ENCODE data around the gene DHTKD1.
"Not testable (repeated sequence)": the region's sequence is repeated elsewhere in the genome, so short reads cannot be mapped to it uniquely, and the experiment has no call there.

The DHTKD1 gene

DNA sequence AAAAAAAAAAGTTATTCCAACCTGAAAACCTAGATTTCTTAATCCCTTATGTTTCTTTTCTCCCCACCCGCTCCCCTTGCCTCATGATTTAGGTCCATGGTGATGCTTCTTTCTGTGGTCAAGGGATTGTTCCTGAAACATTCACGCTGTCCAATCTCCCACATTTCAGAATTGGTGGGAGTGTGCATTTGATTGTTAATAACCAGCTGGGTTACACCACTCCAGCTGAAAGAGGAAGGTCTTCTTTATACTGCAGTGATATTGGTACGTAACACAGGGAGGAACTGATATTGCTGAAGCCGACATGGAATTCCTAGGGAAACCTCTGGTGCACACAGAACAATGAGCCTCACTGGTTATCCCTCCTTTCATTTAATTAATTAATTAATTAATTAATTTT, 22.7 kb downstream of the DHTKD1 start:
- DNase-seq (ENCODE audit: insufficient read length, low spot score): no peak
- FAIRE-seq: no peak
- TF ChIP-seq POLR2A (IDR thresholded peaks at IDR 0.05; ENCODE audit: low read depth, low read length): no peak

DNA sequence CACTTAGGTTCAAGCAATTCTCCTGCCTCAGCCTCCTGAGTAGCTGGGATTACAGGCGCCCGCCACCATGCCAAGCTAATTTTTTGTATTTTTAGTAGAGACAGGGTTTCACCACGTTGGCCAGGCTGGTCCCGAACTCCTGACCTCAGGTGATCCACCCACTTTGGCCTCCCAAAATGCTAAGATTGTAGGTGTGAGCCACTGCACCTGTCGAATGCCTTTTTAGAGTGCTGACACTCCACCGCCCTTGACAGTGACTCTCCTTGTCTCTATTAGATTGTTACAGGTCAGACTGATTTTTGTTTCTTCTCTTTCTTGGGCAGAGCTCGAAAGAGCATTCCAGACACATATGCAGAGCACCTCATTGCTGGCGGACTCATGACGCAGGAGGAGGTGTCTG, 28.6 kb downstream of the DHTKD1 start:
- DNase-seq (ENCODE audit: insufficient read length, low spot score); FAIRE-seq: not testable (repeated sequence)

DNA sequence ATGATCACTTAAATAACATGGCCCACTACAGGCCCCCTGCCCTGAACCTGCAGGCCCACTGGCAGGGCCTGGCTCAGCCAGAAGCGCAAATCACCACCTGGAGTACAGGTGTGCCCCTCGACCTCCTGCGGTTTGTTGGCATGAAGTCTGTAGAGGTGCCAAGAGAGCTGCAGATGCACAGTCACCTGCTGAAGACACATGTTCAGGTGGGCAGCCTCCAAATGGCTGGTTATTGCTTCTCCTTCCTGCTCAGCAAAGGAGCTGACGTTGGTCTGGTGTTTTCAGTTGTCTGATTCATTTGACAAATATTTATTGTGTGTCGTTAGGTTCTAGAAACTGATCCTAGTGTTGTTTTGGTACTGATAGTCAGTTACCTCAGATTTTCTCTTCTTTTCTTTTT, 29.0 kb downstream of the DHTKD1 start:
- DNase-seq (ENCODE audit: insufficient read length, low spot score): no peak
- FAIRE-seq: no peak

DNA sequence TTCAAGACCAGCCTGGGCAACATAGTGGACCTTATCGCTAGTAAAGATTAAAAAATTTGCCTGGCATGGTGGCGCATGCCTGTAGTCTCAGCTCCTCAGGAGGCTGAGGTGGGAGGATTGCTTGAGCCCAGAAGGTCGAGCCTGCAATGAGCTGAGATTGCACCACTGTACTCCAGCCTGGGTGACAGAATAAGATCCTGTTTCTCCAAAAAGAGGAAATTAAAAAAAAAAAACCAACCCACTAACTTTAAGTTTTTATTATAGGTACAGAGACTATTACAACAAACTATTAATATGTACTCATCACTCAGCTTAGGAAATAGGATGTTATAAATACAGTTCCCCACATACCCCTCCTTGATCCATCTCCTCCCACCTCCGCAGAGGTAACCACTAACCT, 30.2 kb downstream of the DHTKD1 start:
- FAIRE-seq: no peak
- DNase-seq (ENCODE audit: insufficient read length, low spot score): no peak
- no peak for TF ChIP-seq POLR2A (IDR thresholded peaks at IDR 0.05; ENCODE audit: low read depth, low read length)

More for the DNA sequence above, 29.0 kb downstream of the DHTKD1 start:
- TF ChIP-seq POLR2A (IDR thresholded peaks at IDR 0.05; ENCODE audit: low read depth, low read length): no peak

DNA sequence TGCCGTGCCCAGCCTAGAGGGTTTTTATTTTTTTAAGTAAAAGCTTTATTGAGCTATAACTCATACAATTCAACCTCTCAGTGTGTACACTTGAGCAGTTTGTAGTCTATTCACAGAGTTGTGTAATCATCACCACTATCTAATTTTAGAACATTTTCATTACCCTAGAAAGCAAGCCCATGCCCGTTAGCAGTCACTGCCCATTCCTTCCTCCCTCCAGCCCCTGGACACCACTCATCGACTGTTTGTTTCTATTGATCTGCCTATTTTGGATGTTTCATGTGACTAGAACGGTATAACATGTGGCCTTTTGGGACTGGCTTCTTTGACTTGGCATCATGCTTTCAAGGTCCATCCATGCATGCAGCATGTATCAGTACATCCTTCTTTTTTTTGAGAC, 35.0 kb downstream of the DHTKD1 start:
- DNase-seq (ENCODE audit: insufficient read length, low spot score): no peak
- no peak for TF ChIP-seq POLR2A (IDR thresholded peaks at IDR 0.05; ENCODE audit: low read depth, low read length)
- FAIRE-seq: no peak

DNA sequence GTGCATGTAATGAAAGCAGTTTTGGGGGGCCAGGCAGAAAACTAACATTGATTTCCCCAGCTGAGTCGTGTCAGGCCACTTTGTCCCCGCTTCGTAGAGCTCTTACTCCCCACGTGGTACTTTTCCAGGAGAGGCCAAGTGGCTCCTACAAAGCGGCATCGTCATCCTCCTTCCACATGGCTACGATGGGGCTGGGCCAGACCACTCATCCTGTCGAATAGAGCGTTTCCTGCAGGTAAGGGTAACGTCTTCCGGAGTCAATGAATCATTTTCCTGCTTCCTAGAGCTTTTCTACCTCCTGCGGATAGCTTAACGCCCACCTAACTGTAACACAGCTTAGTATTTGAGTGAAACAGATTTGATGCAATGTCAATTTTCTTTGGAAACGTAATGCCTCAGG, 39.0 kb downstream of the DHTKD1 start:
- no peak for DNase-seq (ENCODE audit: insufficient read length, low spot score)
- FAIRE-seq: no peak
- TF ChIP-seq POLR2A (IDR thresholded peaks at IDR 0.05; ENCODE audit: low read depth, low read length): no peak

DNA sequence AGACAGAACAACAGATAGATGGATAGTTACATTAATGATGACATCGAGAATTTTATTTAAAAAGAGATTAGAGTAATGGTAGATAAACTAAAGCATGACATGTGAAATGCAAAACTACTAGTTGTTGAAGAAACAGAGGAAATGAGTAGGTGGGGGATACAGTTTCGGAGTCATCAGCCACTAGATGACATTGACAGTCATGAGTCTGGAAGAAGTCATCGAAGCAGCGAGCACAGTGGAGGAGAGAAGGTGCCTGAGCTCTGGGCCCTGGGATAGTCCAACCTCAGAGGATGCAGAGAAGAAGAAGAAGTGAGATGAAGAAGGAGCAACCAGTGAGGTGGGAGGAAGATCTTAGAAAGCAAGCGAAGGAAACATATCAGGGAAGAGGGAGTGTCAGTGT, 40.5 kb downstream of the DHTKD1 start:
- no peak for TF ChIP-seq POLR2A (IDR thresholded peaks at IDR 0.05; ENCODE audit: low read depth, low read length)
- DNase-seq (ENCODE audit: insufficient read length, low spot score) (no peak), FAIRE-seq (no peak)

DNA sequence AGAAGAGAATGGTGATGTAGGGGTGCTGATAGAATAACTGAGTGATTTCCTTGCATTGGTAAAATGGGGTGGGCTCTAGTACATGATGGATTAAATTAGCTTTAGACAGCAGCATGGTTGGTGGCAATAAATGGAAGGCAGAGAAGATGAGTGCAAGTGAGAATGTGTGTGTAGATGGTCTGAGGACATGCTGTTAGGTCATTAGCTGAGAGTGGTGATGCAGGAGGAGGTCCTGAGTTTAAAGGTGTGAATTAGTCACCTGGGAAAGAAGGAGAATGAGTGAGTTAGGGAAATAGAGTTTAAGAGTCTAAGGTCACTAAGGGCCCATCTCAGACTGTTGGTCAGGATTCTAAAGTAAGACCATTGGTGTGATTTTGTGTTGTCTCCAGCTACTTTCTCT, 42.8 kb downstream of the DHTKD1 start:
- DNase-seq (ENCODE audit: insufficient read length, low spot score) (no peak), FAIRE-seq (no peak)
- no peak for TF ChIP-seq POLR2A (IDR thresholded peaks at IDR 0.05; ENCODE audit: low read depth, low read length)

DNA sequence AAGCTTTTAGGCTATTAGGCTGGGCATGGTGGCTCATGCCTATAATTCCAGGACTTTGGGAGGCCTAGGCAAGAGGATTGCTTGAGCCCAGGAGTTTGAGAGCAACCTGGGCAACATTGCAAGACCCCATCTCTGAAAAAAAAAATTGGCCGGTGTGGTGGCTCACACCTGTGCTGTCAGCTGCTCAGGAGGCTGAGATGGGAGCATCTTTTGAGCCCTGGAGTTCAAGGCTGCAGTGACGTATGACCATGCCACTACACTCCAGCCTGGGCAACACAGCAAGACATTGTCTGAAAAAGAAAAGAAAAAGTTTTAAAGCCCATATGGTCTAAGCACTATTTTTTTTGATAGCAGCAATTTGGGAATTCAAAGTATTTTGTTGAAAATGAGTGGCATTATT, 44.9 kb downstream of the DHTKD1 start:
- FAIRE-seq (no peak), DNase-seq (ENCODE audit: insufficient read length, low spot score) (no peak)
- no peak for TF ChIP-seq POLR2A (IDR thresholded peaks at IDR 0.05; ENCODE audit: low read depth, low read length)

DNA sequence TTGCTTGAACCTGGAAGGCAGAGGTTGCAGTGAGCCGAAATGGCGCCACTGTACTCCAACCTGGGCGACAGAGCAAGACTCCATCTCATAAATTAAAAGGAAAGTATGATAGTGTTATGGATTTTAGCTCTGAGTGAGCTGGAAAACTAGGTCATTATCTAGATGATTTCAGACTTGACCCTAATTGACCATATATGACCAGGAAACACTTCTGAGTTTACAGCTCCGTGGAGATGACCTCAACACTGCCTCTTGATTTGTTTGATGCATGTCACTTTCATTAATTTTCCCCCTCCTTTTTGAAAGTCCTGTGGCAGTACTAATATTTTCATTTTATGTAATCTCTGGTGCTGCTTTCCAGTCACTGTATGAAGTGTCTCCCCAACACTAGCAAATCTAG, 52.9 kb downstream of the DHTKD1 start:
- no peak for TF ChIP-seq POLR2A (IDR thresholded peaks at IDR 0.05; ENCODE audit: low read depth, low read length)
- DNase-seq (ENCODE audit: insufficient read length, low spot score): no peak
- no peak for FAIRE-seq

DNA sequence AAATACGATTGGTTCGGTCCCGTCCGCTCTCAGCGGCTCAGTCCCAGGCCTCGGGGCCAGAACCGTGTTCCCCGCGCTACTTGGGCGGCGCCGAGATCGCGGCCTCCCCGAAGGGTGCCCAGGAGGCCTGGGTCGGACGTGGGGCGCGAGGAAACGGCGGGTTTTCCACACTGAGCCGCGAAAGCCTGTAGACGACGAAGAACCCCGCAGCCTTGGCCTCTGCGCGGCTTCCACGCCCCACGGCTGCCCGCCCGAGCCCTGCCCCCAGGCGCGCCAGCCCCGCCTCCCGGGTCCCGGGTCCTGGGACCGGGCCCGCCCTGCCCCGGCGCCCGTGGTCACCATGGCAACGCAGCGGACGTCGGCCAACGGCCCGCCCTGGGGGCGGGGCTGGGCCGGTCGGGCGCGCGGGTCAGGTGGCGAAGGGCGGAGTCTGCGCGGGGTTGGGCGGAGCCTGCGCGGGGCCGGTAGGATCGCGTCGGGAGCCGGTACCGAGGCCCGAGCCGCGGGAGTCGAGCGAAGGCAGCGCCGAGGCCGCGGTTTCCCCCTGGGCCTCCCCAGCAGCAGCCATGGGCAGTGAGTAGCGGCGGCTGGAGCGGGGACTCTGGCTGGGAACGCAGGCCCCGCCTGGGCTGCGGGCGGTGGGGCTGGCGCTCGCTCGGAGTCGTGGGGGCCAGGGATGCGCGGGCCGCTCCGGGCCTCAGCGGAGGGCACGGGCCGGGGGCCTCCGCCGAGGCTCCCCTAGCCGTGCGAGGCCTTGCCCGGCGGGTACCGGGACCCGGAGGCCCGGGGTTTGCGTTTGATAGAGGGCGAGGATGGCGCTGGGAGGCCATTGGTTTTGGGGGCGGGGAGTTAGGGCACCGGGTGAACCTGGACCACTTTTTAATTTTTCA, 60.7 kb downstream of the DHTKD1 start, which contains the start of gene SEC61A2:
Gene SEC61A2, plus strand, starts transcription at position 456 of the 890 bp plus-strand sequence. Its CDS starts 111 bp downstream, at position 567.
- TF ChIP-seq POLR2A (IDR thresholded peaks at IDR 0.05; ENCODE audit: low read depth, low read length): peak; percentile 70
- DNase-seq (ENCODE audit: insufficient read length, low spot score) (peak; percentile 98), FAIRE-seq (no peak)

DNA sequence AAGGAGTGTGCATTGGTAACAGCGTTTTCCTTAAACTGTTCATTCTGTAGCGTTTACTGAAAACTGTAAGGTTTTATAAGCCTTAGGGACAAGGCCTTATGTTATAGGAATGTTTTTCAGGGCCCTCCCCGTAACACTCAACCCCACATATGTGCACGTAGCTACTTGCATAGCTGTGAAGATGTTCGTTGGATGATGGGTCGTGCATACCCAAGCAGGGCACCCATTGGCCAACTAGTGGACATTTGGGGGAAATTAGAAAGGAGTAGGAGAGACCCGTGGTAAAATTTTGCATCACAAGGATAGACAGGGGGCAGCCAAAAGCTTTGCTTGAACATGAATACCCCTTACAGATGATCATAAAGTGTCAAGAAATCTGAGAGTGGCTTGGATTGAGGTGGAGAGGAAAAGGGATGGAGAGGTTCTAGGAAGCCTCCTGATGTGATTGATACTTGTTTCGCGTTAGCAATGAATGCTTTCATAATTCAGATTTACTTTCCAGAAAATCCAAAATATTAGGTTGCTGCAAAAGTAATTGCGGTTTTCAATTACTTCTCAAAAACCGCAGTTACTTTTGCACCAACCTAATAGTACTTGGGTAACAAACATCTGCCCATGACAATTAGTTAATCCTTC, 61.6 kb downstream of the DHTKD1 start:
- DNase-seq (ENCODE audit: insufficient read length, low spot score) (peak; percentile 52), FAIRE-seq (peak; percentile 20)
- TF ChIP-seq POLR2A (IDR thresholded peaks at IDR 0.05; ENCODE audit: low read depth, low read length): no peak

DNA sequence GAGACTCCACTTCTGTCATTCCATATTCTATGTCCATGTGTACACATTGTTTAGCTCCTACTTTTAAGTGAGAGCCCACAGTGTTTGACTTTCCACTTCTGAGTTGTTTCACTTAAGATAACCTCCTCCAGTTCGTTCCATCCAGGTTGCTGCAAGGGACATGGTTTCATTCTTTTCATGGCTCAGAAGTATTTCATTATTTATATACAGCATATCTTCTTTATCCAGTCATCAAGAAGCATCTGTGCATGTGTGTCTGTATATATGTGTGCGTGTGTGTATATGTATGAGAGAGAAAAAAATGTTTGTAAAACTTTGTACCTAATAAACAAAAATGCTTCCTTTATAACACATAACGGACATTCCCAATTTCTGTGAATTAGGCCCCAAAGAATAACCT, 66.9 kb downstream of the DHTKD1 start:
- DNase-seq (ENCODE audit: insufficient read length, low spot score) (no peak), FAIRE-seq (no peak)
- TF ChIP-seq POLR2A (IDR thresholded peaks at IDR 0.05; ENCODE audit: low read depth, low read length): no peak

DNA sequence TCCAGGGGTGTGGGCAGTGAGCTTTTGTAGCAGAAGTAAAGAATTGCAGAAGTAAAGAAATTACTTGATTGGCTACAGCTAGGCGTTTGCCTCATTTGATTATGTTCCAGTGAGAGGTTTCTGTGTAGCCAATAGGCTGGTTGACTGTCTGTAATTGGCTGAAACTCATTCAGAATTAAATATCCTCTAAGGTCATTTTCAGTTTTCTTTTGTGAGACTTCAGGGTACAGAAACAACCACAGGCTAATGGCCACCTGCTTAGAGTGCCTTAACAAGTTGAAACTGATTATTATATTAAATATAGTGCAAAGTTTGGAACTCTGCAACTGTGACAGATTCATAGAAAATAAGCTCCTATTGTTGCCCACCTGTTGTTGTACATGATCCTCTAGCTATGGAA, 71.3 kb downstream of the DHTKD1 start:
- FAIRE-seq (no peak), DNase-seq (ENCODE audit: insufficient read length, low spot score) (no peak)
- no peak for TF ChIP-seq POLR2A (IDR thresholded peaks at IDR 0.05; ENCODE audit: low read depth, low read length)

DNA sequence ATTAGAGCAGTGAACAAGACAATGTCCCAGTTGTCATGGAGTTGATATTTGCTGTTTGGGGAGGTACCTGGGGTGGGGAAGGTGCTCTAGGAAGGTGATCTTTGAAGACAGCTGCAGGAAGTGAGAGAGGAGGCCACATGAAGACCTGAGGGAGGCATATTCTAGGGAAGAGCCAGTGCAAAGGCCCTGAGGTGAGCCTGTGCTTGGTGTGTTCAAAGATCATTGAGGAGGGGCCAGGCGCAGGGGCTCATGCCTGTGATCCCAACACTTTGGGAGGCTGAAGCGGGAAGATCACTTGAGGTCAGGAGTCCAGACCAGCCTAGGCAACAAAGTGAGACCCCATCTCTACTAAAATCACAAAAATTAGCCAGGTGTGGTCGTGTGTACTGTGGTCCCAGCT, 75.8 kb downstream of the DHTKD1 start:
- FAIRE-seq: no peak

More for the DNA sequence above, 75.8 kb downstream of the DHTKD1 start:
- DNase-seq (ENCODE audit: insufficient read length, low spot score): no peak
- no peak for TF ChIP-seq POLR2A (IDR thresholded peaks at IDR 0.05; ENCODE audit: low read depth, low read length)
